Fibroblast of lung (primary cell): Measurements from ENCODE around the gene ATL1. TPM values are rescaled to one million over a fixed set of nuclear protein-coding genes. Genes with fewer than 3 reads are reported as not detected.
A peak's percentile ranks its signal among the peaks of the same experiment; 100 is the strongest.
"Not testable (repeated sequence)": the region's sequence is repeated elsewhere in the genome, so short reads cannot be mapped to it uniquely, and the experiment has no call there.

Experiments used
- DNase-seq, 2 donors: peaks; one replicate each; pipeline versions ENCODE4 v3.0.0 to v3.0.0-alpha.2; 2010; ENCODE audit warnings: low read depth in 2 of 2
- H2AFZ ChIP-seq: 2 replicates; pipeline ENCODE4 v1.5.1; 2012; ENCODE audit warnings: low read length, control low read depth, inconsistent platforms
- H3K27ac ChIP-seq: 2 replicates; pipeline ENCODE4 v1.5.1; 2011; ENCODE audit warnings: low read length, control low read depth; ENCODE audit not compliant: insufficient read depth
- H3K27me3 ChIP-seq: 2 replicates; pipeline ENCODE4 v1.5.1; 2011; ENCODE audit warnings: mild to moderate bottlenecking, low read length; ENCODE audit not compliant: control insufficient read depth, insufficient read depth
- H3K36me3 ChIP-seq: 2 replicates; pipeline ENCODE4 v1.5.1; 2011; ENCODE audit warnings: low read length; ENCODE audit not compliant: control insufficient read depth, insufficient read depth
- H3K4me1 ChIP-seq: 2 replicates; pipeline ENCODE4 v1.5.1; 2011; ENCODE audit warnings: low read length; ENCODE audit not compliant: control insufficient read depth, insufficient read depth; ENCODE audit errors: extremely low read depth
- H3K4me2 ChIP-seq: 2 replicates; pipeline ENCODE4 v1.5.1; 2011; ENCODE audit warnings: low read length, control low read depth; ENCODE audit not compliant: insufficient read depth; ENCODE audit errors: extremely low read depth
- H3K4me3 ChIP-seq, 4 experiments: fragments of 200-600 bp in 1 of 4; sonication (generic) in 1 of 4; replicated peaks in 1 of 4; 2 replicates each; pipeline ENCODE4 v1.5.1; 2011 to 2016; ENCODE audit warnings: low read length in 4 of 4, low read depth in 3 of 4, mild to moderate bottlenecking in 3 of 4, control low read depth in 2 of 4, inconsistent platforms in 1 of 4, mixed read lengths in 1 of 4; ENCODE audit not compliant: insufficient read depth in 1 of 4; ENCODE audit errors: control extremely low read depth in 1 of 4
- H3K79me2 ChIP-seq: 2 replicates; pipeline ENCODE4 v1.5.1; 2012; ENCODE audit warnings: mild to moderate bottlenecking, low read length, inconsistent platforms; ENCODE audit not compliant: control insufficient read depth, insufficient read depth
- H3K9ac ChIP-seq: 2 replicates; pipeline ENCODE4 v1.5.1; 2011; ENCODE audit warnings: mild to moderate bottlenecking, low read length, control low read depth; ENCODE audit not compliant: insufficient read depth
- H3K9me3 ChIP-seq: 2 replicates; pipeline ENCODE4 v1.5.1; 2012; ENCODE audit warnings: low read depth, low read length; ENCODE audit not compliant: control insufficient read depth, insufficient read depth
- H4K20me1 ChIP-seq: 2 replicates; pipeline ENCODE4 v1.5.1; 2011; ENCODE audit warnings: low read length; ENCODE audit not compliant: control insufficient read depth, insufficient read depth; ENCODE audit errors: extremely low read depth
- EZH2 ChIP-seq: IDR thresholded peaks from 2 replicates; pipeline ENCODE4 v1.5.1; 2012; ENCODE audit warnings: low read length, control low read depth, mild to moderate bottlenecking; ENCODE audit errors: missing control alignments
- polyA plus RNA-seq, 2 donors: library from polyadenylated mRNA; depleted of rRNA in 1 of 2; stranded (reverse) in 1 of 2; unstranded in 1 of 2; fragments of >200 nt; gene quantifications; 2 replicates each; pipeline ENCODE4 v1.2.1, GENCODE V29; 2011 to 2012; ENCODE audit warnings: missing spikeins in 1 of 2
- total RNA-seq: library from RNA; depleted of rRNA; stranded (reverse); fragments of >200 nt; gene quantifications from 2 replicates; pipeline ENCODE4 v1.2.1, GENCODE V29; 2014
- TF ChIP-seq, protein P1 (sequence below), 2 donors: IDR thresholded peaks in 1 of 2; conservative IDR thresholded peaks in 1 of 2; 1 replicate in 1 of 2; 2 replicates in 1 of 2; pipeline ENCODE4 v1.5.1; 2011 to 2012; ENCODE audit warnings: low read length in 2 of 2, control low read depth in 1 of 2, inconsistent platforms in 1 of 2, low read depth in 1 of 2, mild to moderate bottlenecking in 1 of 2

The ATL1 gene
- total and polyA plus RNA-seq, 2 donors (not counting 1 experiment from before 2014, with no cell fraction given): 14.9 to 16.2 TPM

DNA sequence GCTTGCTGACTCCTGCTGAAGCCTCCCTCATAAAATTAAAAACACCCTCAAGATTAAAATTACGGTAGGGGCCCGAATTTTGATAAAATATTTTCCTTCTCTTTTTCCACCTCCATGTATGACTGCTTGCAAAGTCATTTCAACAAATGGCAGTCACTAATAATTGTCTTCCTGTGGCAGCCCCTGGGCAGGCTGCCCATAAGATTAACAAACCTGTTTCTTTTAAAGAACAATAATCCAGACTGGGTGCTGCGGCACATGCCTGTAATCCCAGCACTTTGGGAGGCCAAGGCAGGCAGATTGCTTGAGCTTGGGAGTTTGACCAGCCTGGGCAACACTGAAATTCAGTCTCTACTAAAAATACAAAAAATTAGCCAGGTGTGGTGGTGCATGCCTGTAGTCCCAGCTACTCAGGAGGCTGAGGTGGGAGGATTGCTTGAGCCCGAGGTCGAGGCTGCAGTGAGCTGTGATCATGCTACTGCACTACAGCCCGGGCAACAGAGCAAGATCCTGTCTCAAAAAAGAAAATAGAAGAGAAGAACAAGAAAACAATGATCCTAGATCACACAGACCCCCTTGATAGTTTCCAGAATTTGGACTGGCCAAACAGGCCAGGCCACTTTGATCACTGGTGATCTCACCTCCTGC, 99.5 kb downstream of the ATL1 start:
- TF ChIP-seq, protein P1, sequence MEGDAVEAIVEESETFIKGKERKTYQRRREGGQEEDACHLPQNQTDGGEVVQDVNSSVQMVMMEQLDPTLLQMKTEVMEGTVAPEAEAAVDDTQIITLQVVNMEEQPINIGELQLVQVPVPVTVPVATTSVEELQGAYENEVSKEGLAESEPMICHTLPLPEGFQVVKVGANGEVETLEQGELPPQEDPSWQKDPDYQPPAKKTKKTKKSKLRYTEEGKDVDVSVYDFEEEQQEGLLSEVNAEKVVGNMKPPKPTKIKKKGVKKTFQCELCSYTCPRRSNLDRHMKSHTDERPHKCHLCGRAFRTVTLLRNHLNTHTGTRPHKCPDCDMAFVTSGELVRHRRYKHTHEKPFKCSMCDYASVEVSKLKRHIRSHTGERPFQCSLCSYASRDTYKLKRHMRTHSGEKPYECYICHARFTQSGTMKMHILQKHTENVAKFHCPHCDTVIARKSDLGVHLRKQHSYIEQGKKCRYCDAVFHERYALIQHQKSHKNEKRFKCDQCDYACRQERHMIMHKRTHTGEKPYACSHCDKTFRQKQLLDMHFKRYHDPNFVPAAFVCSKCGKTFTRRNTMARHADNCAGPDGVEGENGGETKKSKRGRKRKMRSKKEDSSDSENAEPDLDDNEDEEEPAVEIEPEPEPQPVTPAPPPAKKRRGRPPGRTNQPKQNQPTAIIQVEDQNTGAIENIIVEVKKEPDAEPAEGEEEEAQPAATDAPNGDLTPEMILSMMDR (conservative IDR thresholded peaks at IDR 0.05 in 1 of 2, IDR thresholded peaks at IDR 0.05 in 1 of 2; ENCODE audit: low read depth in 1 of 2, low read length in 2 of 2): no peak
- TF ChIP-seq EZH2: no peak
- Histone ChIP-seq H3K36me3 (peaks cover 4% of the 10 kb centered on the region), H3K79me2 (peaks cover 65% of the 10 kb centered on the region), H3K9me3 (no peaks in the 10 kb centered on the region), H4K20me1 (no peaks in the 10 kb centered on the region), H2AFZ (no peak overlapping the region), H3K4me3 (no peak overlapping the region), H3K9ac (no peak overlapping the region), H3K27me3 (no peaks in the 10 kb centered on the region), H3K27ac (no peak overlapping the region), H3K4me2 (no peak overlapping the region), H3K4me1 (peaks cover 6% of the 10 kb centered on the region)
- DNase-seq: no peak

GRCh38 chr14:50664579-50664978, 104.6 kb downstream of the ATL1 start:
- not testable (repeated sequence) for H3K9ac ChIP-seq, H3K4me1 ChIP-seq, H4K20me1 ChIP-seq, H3K9me3 ChIP-seq, DNase-seq, H3K36me3 ChIP-seq, H3K27ac ChIP-seq, H2AFZ ChIP-seq, H3K27me3 ChIP-seq, H3K4me2 ChIP-seq, H3K4me3 ChIP-seq
- peaks cover 65% of the 10 kb centered on the region for H3K79me2 ChIP-seq

- H3K4me1 ChIP-seq, H3K27ac ChIP-seq, DNase-seq, H4K20me1 ChIP-seq, H3K9ac ChIP-seq, H3K36me3 ChIP-seq, H2AFZ ChIP-seq, H3K27me3 ChIP-seq, H3K9me3 ChIP-seq: not testable (repeated sequence)
- H3K4me2 ChIP-seq: peak overlapping the region; percentile 88
- H3K4me3 ChIP-seq: peak overlapping the region; percentile 80 to 97 (median 88)
- H3K79me2 ChIP-seq: peaks cover 58% of the 10 kb centered on the region
Measured at GRCh38 chr14:50665300-50665699, 105.4 kb downstream of the ATL1 start.
